GM13977 (cell line): ENCODE data around the gene TREH.
"Not testable (repeated sequence)": the region's sequence is repeated elsewhere in the genome, so short reads cannot be mapped to it uniquely, and the experiment has no call there.

Experiments
- DNase-seq: peaks from one replicate; pipeline ENCODE4 v3.0.0; 2012; ENCODE audit warnings: low spot score
- in situ Hi-C: fragments of 300-500 bp; cut with MboI; formaldehyde crosslinking; loops from one replicate; pipeline ENCODE4 v1.12.0; 2022; ENCODE audit warnings: low sequenced_read_pairs, low pct_unique_long_range_greater_than_20kb, mixed read lengths, inconsistent platforms; ENCODE audit not compliant: unreplicated experiment
- TF ChIP-seq, protein P1 (sequence below): IDR thresholded peaks from 2 replicates; pipeline ENCODE4 v1.5.1; 2012; ENCODE audit warnings: mild to moderate bottlenecking, control low read depth; ENCODE audit not compliant: insufficient read depth; ENCODE audit errors: extremely low read depth, missing control alignments

The TREH gene

DNA sequence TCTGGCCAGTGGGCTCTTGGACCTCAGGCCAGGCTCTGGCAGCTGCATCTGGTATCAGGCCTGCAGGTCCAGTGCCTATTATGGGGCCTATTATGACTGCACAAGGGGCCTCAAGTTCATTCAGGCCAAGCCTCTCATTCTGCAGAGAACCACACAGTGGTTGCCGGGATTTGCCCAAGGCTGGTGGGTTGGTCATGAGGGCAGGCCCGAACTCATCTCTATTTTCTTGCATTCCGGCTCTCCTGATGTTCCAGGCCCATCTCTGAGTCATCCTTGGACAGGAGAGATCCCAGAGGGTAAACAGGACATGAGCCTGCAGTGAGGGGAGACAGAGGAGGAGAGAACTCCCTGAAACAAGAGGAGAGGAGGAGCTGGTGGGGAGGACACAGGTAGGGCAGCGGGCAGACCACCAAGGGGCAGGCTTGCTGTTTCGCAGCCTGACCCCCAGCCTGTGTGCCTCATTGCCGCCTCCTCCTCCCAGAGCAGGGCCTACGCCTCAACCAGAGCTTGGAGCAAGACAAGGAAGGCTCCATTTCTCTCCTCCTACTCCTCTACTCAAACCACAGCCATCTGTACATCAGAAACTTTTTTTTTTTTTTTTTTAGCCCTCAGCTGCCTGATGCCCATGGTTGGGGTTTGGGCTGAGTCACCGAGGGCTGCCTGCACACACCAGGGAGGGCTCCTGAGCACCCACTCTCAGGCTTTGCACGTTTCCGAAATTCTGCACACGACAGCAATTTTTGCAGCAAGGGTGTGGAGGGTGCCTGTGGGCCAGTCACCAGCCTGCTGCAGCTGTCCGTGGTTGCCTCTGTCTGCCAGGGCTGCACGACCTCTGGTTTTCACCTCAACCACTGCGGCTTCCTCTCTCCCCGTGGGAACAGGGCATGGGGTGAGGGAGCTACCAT is 12.7 kb upstream of the TREH start:
- in situ Hi-C loops, result loop anchor here (25.0 kb wide), 1 partner anchor 245 kb away; the partner anchor contains the start of gene BCL9L
- peak; percentile 37 for DNase-seq
- TF ChIP-seq, protein P1, sequence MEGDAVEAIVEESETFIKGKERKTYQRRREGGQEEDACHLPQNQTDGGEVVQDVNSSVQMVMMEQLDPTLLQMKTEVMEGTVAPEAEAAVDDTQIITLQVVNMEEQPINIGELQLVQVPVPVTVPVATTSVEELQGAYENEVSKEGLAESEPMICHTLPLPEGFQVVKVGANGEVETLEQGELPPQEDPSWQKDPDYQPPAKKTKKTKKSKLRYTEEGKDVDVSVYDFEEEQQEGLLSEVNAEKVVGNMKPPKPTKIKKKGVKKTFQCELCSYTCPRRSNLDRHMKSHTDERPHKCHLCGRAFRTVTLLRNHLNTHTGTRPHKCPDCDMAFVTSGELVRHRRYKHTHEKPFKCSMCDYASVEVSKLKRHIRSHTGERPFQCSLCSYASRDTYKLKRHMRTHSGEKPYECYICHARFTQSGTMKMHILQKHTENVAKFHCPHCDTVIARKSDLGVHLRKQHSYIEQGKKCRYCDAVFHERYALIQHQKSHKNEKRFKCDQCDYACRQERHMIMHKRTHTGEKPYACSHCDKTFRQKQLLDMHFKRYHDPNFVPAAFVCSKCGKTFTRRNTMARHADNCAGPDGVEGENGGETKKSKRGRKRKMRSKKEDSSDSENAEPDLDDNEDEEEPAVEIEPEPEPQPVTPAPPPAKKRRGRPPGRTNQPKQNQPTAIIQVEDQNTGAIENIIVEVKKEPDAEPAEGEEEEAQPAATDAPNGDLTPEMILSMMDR, result no peak

DNA sequence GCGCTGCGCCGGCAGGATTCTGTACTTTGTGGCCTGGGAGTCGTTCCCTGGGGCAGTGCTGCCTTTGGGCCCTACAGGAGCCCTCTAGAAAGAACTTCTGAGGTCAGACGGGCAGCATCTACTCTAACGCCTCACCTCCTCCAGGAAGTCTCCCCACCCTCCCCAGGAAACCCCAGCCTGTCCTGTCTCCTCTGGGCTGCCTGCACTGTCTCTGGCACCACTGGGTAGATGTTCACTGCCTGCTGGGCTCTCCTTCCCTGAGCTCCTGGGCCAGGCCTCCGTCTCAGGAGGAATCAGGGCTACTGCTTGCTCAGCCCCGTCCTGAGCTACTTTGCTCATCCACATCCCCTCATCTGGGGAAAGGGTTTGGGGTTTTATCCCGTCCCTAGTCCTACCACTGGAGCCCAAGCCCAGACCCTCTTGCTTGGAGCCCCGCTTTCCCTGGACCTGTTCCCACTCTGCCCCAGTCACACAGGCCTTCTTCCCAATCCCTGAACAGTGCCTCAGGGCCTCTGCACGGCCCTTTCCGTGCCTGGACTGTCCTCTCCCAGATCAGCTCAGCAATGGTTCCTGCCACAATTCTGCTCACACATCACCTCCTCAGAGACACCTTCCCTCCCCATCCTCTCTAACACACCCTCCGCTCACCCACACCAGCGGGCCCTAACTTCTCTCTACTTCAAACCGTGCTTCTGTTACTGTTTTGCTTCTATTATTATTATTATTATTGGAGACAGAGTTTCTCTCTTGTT is 11.3 kb upstream of the TREH start:
- in situ Hi-C loops, result loop anchor here (25.0 kb wide), 1 partner anchor 247 kb away; the partner anchor contains the start of gene BCL9L
- no peak for DNase-seq
- TF ChIP-seq, protein P1, result no peak

DNA sequence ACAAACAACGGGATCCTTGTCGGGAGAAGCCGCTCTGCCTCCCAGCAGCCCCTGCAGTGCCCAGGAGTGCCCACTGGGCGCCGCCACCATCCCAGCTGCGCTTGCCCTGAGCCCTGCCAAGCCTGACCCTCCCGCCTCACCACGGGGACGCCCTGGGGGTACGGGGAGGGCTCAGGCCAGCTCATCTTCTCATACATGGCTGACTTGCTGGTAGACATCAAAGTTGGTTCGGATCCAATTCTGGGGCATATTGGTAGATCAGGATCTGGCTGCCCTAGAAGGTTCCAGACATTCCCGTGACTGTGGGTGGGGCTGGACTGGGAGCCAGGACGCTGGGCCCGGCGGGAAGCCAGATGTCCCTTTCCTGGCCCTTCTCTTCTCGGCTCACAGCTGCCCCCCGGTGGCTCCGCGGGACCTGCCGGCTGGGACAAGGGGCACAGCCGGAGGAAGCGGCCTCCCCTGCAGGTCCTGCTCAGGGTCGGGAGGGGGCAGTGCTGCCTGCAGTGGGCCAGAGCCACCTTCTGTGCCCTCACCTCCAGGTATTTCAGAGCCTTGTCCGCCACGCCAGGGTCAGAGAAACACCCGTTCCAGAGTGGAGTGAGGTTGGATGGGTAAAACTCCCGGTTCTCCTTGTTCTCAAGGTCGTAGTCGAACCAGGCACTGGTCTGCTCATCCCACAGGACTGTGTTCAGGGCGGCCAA is 10.6 kb upstream of the TREH start:
- in situ Hi-C loops, result loop anchor here (25.0 kb wide), 1 partner anchor 247 kb away; the partner anchor contains the start of gene BCL9L
- TF ChIP-seq, protein P1, result peak; percentile 99
- DNase-seq, result peak; percentile 90

DNA sequence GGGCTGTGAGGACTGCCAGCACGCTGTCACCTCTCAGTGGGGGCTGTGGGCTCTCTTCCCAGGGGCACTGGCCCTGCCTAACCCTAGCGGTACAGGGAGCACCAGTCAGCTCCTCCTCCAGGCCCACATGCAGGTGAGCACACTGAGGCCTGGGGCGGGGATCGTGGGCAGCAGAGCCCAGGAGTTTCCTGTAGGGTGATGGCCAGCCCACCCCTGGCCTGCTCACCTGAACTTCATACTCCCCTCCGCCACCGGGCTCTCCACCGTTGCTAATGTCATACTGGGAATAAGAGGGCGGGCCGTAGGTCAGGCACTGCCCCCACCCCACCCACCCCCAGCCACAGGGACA is 10.0 kb upstream of the TREH start:
- no peak for DNase-seq
- TF ChIP-seq, protein P1, result no peak
- in situ Hi-C loops, result loop anchor here (25.0 kb wide), 1 partner anchor 248 kb away; the partner anchor contains the start of gene BCL9L

DNA sequence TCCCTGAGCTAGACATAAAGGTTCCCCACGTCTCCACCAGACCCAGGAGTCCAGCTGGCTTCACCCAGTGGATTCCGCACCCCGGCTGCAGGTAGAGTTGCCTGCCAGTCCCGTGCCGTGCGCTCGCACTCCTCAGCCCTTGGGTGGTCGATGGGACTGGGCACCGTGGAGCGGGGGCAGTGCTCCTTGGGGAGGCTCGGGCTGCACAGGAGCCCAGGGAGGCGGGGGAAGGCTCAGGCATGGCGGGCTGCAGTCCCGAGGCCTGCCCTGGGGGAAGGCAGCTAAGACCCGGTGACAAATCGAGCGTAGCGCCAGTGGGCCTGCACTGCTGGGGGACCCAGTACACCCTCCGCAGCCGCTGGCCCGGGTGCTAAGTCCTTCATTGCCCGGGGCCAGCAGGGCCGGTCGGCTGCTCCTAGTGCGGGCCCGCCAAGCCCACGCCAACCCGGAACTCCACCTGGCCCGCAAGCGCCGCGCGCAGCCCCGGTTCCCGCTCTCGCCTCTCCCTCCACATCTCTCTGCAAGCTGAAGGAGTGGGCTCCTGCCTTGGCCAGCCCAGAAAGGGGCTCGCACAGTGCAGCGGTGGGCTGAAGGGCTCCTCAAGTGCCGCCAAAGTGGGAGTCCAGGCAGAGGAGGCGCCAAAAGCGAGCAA is 9.5 kb upstream of the TREH start:
- TF ChIP-seq, protein P1, result no peak
- DNase-seq, result no peak
- in situ Hi-C loops, result loop anchor here (25.0 kb wide), 1 partner anchor 248 kb away; the partner anchor contains the start of gene BCL9L

DNA sequence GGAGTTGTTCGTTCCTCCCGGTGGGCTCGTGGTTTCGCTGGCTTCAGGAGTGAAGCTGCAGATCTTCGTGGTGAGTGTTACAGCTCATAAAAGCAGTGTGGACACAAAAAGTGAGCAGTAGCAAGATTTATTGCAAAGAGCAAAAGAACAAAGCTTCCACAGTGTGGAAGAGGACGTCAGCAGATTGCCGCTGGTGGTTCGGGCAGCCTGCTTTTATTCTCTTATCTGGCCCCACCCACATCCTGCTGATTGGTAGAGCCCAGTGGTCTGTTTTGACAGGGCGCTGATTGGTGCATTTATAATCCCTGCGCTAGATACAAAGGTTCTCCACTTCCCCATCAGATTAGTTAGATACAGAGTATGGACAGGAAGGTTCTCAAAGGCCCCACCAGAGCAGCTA is 8.9 kb upstream of the TREH start:
- DNase-seq, result not testable (repeated sequence)
- in situ Hi-C loops, result loop anchor here (25.0 kb wide), 1 partner anchor 249 kb away; the partner anchor contains the start of gene BCL9L
